Transverse colon (tissue), 4 donors: Measurements from ENCODE around the gene PDZD8.
"Not testable (repeated sequence)": the region's sequence is repeated elsewhere in the genome, so short reads cannot be mapped to it uniquely, and the experiment has no call there.

ENCODE experiments used
- CTCF ChIP-seq, 5 experiments: fragments of 200-600 bp in 3 of 5; fragments of 450-650 bp in 2 of 5; sonication (generic) in 3 of 5; IDR thresholded peaks; 1 replicate in 2 of 5; 2 replicates in 3 of 5; pipeline ENCODE4 v1.5.1; 2016 to 2017; ENCODE audit warnings: antibody characterized with exemption in 5 of 5, inconsistent platforms in 3 of 5, mild to moderate bottlenecking in 2 of 5, moderate library complexity in 1 of 5
- EP300 ChIP-seq: sonication (generic); formaldehyde crosslinking; IDR thresholded peaks from one replicate; pipeline ENCODE4 v1.6.1; 2017; ENCODE audit warnings: antibody characterized with exemption, low read depth
- POLR2A ChIP-seq: fragments of 450-650 bp; IDR thresholded peaks from one replicate; pipeline ENCODE4 v1.6.1; 2016; ENCODE audit warnings: antibody characterized with exemption, mild to moderate bottlenecking, moderate library complexity
- POLR2AphosphoS5 ChIP-seq, 3 donors: sonication (generic); formaldehyde crosslinking; IDR thresholded peaks; one replicate each; pipeline ENCODE4 v1.6.1; 2016; ENCODE audit warnings: antibody characterized with exemption in 3 of 3

DNA sequence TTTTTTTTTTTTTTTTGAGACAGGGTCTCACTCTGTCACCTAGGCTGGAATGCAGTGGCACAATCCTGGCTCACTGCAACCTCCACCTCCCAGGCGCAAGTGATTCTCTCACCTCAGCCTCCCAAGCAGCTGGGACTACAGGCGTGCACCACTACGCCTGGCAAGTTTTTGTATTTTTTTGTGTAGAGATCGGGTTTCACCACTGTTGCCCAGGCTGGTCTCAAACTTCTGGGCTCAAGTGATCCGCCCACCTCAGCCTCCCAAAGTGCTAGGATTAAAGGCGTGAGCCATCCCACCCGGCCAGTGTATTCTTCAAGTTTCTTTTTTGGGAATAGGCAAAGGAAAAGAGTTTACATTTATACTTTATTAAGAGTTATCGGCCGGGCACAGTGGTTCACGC, 84.4 kb downstream of the PDZD8 start:
- not testable (repeated sequence) for TF ChIP-seq POLR2A; CTCF (IDR thresholded peaks at IDR 0.05); EP300; POLR2AphosphoS5 (IDR thresholded peaks at IDR 0.05)
